HFFc6 (cell line): ENCODE measurements around the gene SFRP4. TPM values are rescaled to one million over a fixed set of nuclear protein-coding genes. Genes with fewer than 3 reads are reported as not detected.
A peak's percentile ranks its signal among the peaks of the same experiment; 100 is the strongest.

Experiments used
- DNase-seq: peaks from one replicate; pipeline ENCODE4 v3.0.0-alpha.2; 2018
- H3K27ac Mint-ChIP-seq: 2 replicates; pipeline ENCODE4 v1.8.0; 2020; ENCODE audit warnings: mild to moderate bottlenecking, mixed read lengths
- H3K27me3 Mint-ChIP-seq: 2 replicates; pipeline ENCODE4 v1.8.0; 2021; ENCODE audit warnings: mild to moderate bottlenecking, moderate library complexity, mixed read lengths; ENCODE audit not compliant: insufficient read depth
- H3K36me3 Mint-ChIP-seq: 2 replicates; pipeline ENCODE4 v1.8.0; 2021; ENCODE audit warnings: low read depth, mixed read lengths
- H3K4me1 Mint-ChIP-seq: 2 replicates; pipeline ENCODE4 v1.8.0; 2020; ENCODE audit warnings: low read depth, mixed read lengths
- H3K4me3 Mint-ChIP-seq: 2 replicates; pipeline ENCODE4 v1.8.0; 2020; ENCODE audit warnings: mild to moderate bottlenecking, moderate library complexity, mixed read lengths
- H3K9me3 Mint-ChIP-seq: 2 replicates; pipeline ENCODE4 v1.8.0; 2020; ENCODE audit warnings: mild to moderate bottlenecking, mixed read lengths
- CTCF ChIP-seq: fragments of 200-600 bp; sonication (generic); IDR thresholded peaks from 2 replicates; pipeline ENCODE4 v1.5.0; 2021; ENCODE audit warnings: antibody characterized with exemption, mild to moderate bottlenecking
- total RNA-seq, 6 experiments: library from RNA; stranded (reverse); fragmentation: NEBNext Ultra II Directional; extraction: Animal tissue kit (Norgen Biotek cat#: 25700); gene quantifications; 2 replicates in 1 of 6; 3 replicates in 5 of 6; pipeline ENCODE4 v1.2.3, GENCODE V29; 2021

SFRP4 gene
- total RNA-seq, 6 experiments from 2014 or later, result not detected

- H3K27ac Mint-ChIP-seq, result no peak overlapping the region
- H3K9me3 Mint-ChIP-seq, result peaks cover 31% of the 10 kb centered on the region
- no peaks in the 10 kb centered on the region; the same call in 1 of the 2 replicates for H3K27me3 Mint-ChIP-seq
- no peaks in the 10 kb centered on the region for H3K4me1 Mint-ChIP-seq
- peak; percentile 68 for TF ChIP-seq CTCF
- H3K4me3 Mint-ChIP-seq, result no peak overlapping the region
- no peaks in the 10 kb centered on the region for H3K36me3 Mint-ChIP-seq
- DNase-seq, result no peak
These were observed 15.3 kb downstream of the SFRP4 start for GRCh38 chr7:37901236-37901827.

- Mint-ChIP-seq H3K9me3 (peaks cover 34% of the 10 kb centered on the region), H3K27ac (no peak overlapping the region), H3K4me3 (no peak overlapping the region), H3K27me3 (no peaks in the 10 kb centered on the region; the same call in 1 of the 2 replicates), H3K36me3 (no peaks in the 10 kb centered on the region), H3K4me1 (no peaks in the 10 kb centered on the region)
- no peak for DNase-seq
- no peak for TF ChIP-seq CTCF
These were observed 16.8 kb downstream of the SFRP4 start for GRCh38 chr7:37899712-37900247.

- no peak for TF ChIP-seq CTCF
- H3K4me3 Mint-ChIP-seq, result no peak overlapping the region
- no peak overlapping the region for H3K27ac Mint-ChIP-seq
- no peaks in the 10 kb centered on the region for H3K4me1 Mint-ChIP-seq
- DNase-seq, result no peak
- H3K36me3 Mint-ChIP-seq, result no peaks in the 10 kb centered on the region
- H3K27me3 Mint-ChIP-seq, result no peaks in the 10 kb centered on the region
- H3K9me3 Mint-ChIP-seq, result peaks cover 41% of the 10 kb centered on the region
These were observed 21.9 kb downstream of the SFRP4 start for GRCh38 chr7:37894671-37895070.

- no peaks in the 10 kb centered on the region for H3K4me1 Mint-ChIP-seq
- peaks cover 40% of the 10 kb centered on the region for H3K9me3 Mint-ChIP-seq
- no peaks in the 10 kb centered on the region for H3K27me3 Mint-ChIP-seq
- no peaks in the 10 kb centered on the region; the same call in 1 of the 2 replicates for H3K36me3 Mint-ChIP-seq
- no peak for DNase-seq
- no peak for TF ChIP-seq CTCF
- H3K4me3 Mint-ChIP-seq, result no peak overlapping the region
- no peak overlapping the region for H3K27ac Mint-ChIP-seq
These were observed 23.3 kb downstream of the SFRP4 start for GRCh38 chr7:37893359-37893758.

- Mint-ChIP-seq H3K9me3 (peaks cover 39% of the 10 kb centered on the region), H3K4me3 (no peak overlapping the region), H3K27ac (no peak overlapping the region), H3K27me3 (no peaks in the 10 kb centered on the region), H3K4me1 (no peaks in the 10 kb centered on the region), H3K36me3 (no peaks in the 10 kb centered on the region)
- DNase-seq, result no peak
- TF ChIP-seq CTCF, result no peak
These were observed 34.5 kb downstream of the SFRP4 start for GRCh38 chr7:37882086-37882485.

Other genes with a start within 250 kb of the SFRP4 start
- not detected for gene GPR141, start 233.1 kb downstream of the SFRP4 start, total RNA-seq
- not detected for gene NME8, start 68.2 kb downstream of the SFRP4 start, total RNA-seq
- not detected for gene EPDR1, start 3.8 kb upstream of the SFRP4 start, total RNA-seq